ENCODE results near the gene CCM2.

CCM2 gene

GRCh38 chr7:45082831-45083331 is 82.9 kb downstream of the CCM2 start:
- DNase-seq (ENCODE audit: low spot score): no peak

- no peak for DNase-seq (ENCODE audit: low spot score)
These were observed 84.3 kb downstream of the CCM2 start for GRCh38 chr7:45084336-45084735.

GRCh38 chr7:45084901-45085618 is 85.1 kb downstream of the CCM2 start:
- no peak for DNase-seq (ENCODE audit: low spot score)

GRCh38 chr7:45085619-45086200 is 85.7 kb downstream of the CCM2 start:
- DNase-seq (ENCODE audit: low spot score): no peak

- no peak for DNase-seq (ENCODE audit: low spot score)
These were observed 86.5 kb downstream of the CCM2 start for GRCh38 chr7:45086331-45087065.

GRCh38 chr7:45087301-45088145 is 87.5 kb downstream of the CCM2 start:
- DNase-seq (ENCODE audit: low spot score): no peak

GRCh38 chr7:45088146-45088701 is 88.2 kb downstream of the CCM2 start:
- DNase-seq (ENCODE audit: low spot score): no peak

- DNase-seq (ENCODE audit: low spot score): no peak
These were observed 88.9 kb downstream of the CCM2 start, which contains the start of gene NACAD for GRCh38 chr7:45088821-45089340. Gene NACAD, minus strand, starts transcription at chr7:45088969. Its CDS starts 75 bp downstream, at chr7:45088894.

GRCh38 chr7:45089341-45089891 is 89.4 kb downstream of the CCM2 start:
- peak; percentile 54 for DNase-seq (ENCODE audit: low spot score)

- no peak for DNase-seq (ENCODE audit: low spot score)
These were observed 92.3 kb downstream of the CCM2 start for GRCh38 chr7:45092100-45092930.

- no peak for DNase-seq (ENCODE audit: low spot score)
These were observed 92.9 kb downstream of the CCM2 start for GRCh38 chr7:45092931-45093235.

- DNase-seq (ENCODE audit: low spot score): no peak
These were observed 99.2 kb downstream of the CCM2 start for GRCh38 chr7:45098983-45099839.

GRCh38 chr7:45099891-45100760 is 100.1 kb downstream of the CCM2 start:
- no peak for DNase-seq (ENCODE audit: low spot score)

- DNase-seq (ENCODE audit: low spot score): no peak
These were observed 100.9 kb downstream of the CCM2 start for GRCh38 chr7:45100761-45101480.

GRCh38 chr7:45101748-45102147 is 101.7 kb downstream of the CCM2 start:
- DNase-seq (ENCODE audit: low spot score): no peak

- no peak for DNase-seq (ENCODE audit: low spot score)
These were observed 103.0 kb downstream of the CCM2 start for GRCh38 chr7:45102785-45103712.

Measured in activated CD4-positive, alpha-beta T cell treated with anti-CD3 and anti-CD28 coated beads, Interleukin-2, Interleukin-4, amounts not matched to agents 100 ng/mL and 50 ng/mL, durations not matched to agents 16 hours and 8 hours (primary cell).